GM12872 (cell line): ENCODE results near the gene MAPKAPK3.

Experiments used
- CTCF ChIP-seq: IDR thresholded peaks from 3 replicates; pipeline ENCODE4 v1.5.1; 2011; ENCODE audit warnings: low read depth, mild to moderate bottlenecking, low read length, moderate library complexity; ENCODE audit not compliant: insufficient read depth

Gene MAPKAPK3

GRCh38 chr3:50582083-50582482 is 34.9 kb upstream of the MAPKAPK3 start:
- TF ChIP-seq CTCF, result no peak

GRCh38 chr3:50583897-50584296 is 33.1 kb upstream of the MAPKAPK3 start:
- TF ChIP-seq CTCF, result no peak

- no peak for TF ChIP-seq CTCF
Measured at GRCh38 chr3:50584391-50584790, 32.6 kb upstream of the MAPKAPK3 start.

- no peak for TF ChIP-seq CTCF
Measured at GRCh38 chr3:50585919-50586762, 30.8 kb upstream of the MAPKAPK3 start.

- TF ChIP-seq CTCF, result no peak
Measured at GRCh38 chr3:50586763-50587070, 30.2 kb upstream of the MAPKAPK3 start.

- no peak for TF ChIP-seq CTCF
Measured at GRCh38 chr3:50587373-50587772, 29.6 kb upstream of the MAPKAPK3 start.

- TF ChIP-seq CTCF, result no peak
Measured at GRCh38 chr3:50587806-50588758, 28.9 kb upstream of the MAPKAPK3 start.
